GM18508 (cell line): ENCODE data around the gene HDHD3.
"Not testable (repeated sequence)": the region's sequence is repeated elsewhere in the genome, so short reads cannot be mapped to it uniquely, and the experiment has no call there.

Source experiments
- ATAC-seq: cut with Tn5 transposase; IDR thresholded peaks from one replicate; pipeline ENCODE4 v1.9.1; 2021; ENCODE audit warnings: moderate number of reproducible peaks; ENCODE audit not compliant: insufficient read depth, unreplicated experiment

The HDHD3 gene

GRCh38 chr9:113368348-113368981 is 8.3 kb downstream of the HDHD3 start:
- ATAC-seq, result no peak

- not testable (repeated sequence) for ATAC-seq
These were observed 11.1 kb downstream of the HDHD3 start for GRCh38 chr9:113365652-113366051.

DNA sequence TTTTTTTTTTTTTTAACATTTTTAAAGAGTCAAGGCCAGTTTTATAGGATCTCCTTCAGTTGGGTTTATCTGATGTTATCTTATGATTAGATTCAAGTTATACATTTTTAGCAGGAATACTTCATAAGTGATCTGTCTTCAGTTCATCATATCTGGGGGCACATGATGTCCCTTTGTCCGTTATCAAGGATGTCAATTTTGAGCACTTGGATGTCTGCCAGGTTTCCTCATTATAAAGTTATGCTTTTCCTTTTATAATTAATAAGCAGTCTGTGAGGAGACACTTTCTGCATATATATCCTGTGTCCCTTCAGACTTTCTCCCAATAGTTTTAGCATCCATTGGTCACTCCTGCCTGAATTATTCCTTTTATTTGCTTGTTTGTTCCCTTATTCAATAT is 11.8 kb downstream of the HDHD3 start:
- no peak for ATAC-seq

DNA sequence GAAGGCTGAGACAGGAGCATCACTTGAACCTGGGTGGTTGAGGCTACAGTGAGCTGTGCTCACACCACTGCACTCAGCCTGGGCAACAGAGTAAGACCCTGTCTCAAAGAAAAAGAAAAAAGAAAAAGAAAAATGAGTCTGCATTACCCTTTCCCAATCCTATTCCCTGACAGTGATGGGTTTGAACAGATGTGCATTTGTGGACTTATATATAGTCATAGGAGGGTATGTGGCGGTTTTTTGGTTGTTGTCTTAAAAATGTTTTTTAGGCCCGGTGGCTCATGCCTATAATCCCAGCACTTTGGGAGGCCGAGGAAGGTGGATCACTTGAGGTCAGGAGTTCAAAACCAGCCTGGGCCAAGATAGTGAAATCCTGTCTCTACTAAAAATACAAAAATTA is 13.4 kb downstream of the HDHD3 start:
- ATAC-seq, result no peak

- ATAC-seq, result no peak
These were observed 15.3 kb downstream of the HDHD3 start for GRCh38 chr9:113361304-113362018.

- no peak for ATAC-seq
These were observed 16.4 kb downstream of the HDHD3 start for GRCh38 chr9:113360242-113360842.

DNA sequence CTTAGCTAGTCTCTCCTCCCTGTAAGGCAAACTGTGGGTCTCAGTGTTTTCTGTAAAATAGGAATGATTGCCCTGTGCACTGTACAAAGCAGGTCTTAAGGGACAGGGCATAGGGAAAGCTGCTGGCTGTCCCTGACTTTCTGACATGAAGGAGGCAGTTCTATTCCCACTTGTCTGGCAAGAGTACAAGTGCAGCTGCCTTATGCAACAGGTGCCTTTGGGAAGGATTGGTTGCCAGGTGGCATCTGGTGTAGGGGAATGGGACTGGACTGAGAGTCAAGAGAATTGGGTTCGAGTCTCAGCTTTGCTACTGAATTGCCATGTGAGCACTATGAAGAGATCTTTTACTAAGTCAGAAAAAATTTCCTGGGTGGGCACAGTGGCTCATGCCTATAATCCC is 17.4 kb downstream of the HDHD3 start:
- ATAC-seq, result no peak

- ATAC-seq, result no peak
These were observed 20.0 kb downstream of the HDHD3 start for GRCh38 chr9:113356686-113357292.

DNA sequence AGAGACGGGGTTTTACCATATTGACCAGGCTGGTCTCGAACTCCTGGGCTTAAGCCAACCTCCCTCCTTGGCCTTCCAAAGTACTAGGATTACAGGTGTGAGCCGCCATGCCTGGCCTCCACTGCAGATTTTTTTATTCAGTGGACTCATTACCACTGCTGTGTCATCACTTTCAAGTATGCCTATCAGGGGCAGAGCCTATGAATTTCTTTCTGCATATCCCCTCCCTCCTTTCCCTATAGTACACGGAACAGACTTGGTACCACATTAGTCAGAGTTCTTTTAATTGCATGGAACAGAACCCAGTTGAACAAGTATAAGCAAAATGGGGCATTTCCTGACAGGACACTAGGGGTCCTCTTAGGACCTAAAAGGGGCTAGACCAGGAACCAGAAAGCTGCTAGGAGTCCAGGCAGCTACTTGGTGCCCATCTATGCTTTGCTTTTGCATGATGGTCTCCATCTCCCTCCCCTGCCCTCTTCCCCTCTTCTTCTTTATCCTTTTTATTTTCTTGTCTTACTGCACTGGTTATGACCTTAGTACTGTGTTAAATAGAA is 21.7 kb downstream of the HDHD3 start:
- no peak for ATAC-seq

- no peak for ATAC-seq
These were observed 24.4 kb downstream of the HDHD3 start for GRCh38 chr9:113352411-113352810.

- no peak for ATAC-seq
These were observed 24.8 kb downstream of the HDHD3 start for GRCh38 chr9:113352006-113352405.

GRCh38 chr9:113350937-113351336 is 25.8 kb downstream of the HDHD3 start:
- ATAC-seq, result no peak

- no peak for ATAC-seq
These were observed 26.6 kb downstream of the HDHD3 start for GRCh38 chr9:113350107-113350661.

- ATAC-seq, result no peak
These were observed 27.2 kb downstream of the HDHD3 start, which contains the start of gene BSPRY for GRCh38 chr9:113349445-113350094. BSPRY (plus strand) TSS chr9:113349541; CDS start chr9:113349580, 39 bp downstream.

- ATAC-seq, result no peak
These were observed 27.7 kb downstream of the HDHD3 start for GRCh38 chr9:113349066-113349444.

GRCh38 chr9:113348437-113348836 is 28.3 kb downstream of the HDHD3 start:
- no peak for ATAC-seq

DNA sequence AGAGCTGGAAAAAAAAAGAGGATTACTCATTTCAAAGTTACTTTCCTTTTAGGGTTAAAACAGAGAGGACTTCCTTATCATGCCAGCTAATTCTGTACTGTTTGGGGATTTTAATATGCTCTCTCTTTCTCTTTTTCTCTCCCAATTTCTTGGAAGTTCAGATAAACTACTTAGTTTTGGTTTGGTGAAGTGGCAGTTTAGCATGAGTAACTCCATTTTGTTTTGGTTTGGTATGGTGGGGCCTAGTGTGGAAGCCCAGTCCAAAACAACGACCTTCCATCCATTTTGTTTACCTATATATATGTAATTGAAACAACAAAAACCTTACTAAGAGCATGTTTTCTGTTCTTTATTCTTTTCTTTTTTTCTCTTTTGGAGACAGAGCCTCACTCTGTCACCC is 31.1 kb downstream of the HDHD3 start:
- no peak for ATAC-seq

GRCh38 chr9:113345190-113345589 is 31.6 kb downstream of the HDHD3 start:
- ATAC-seq, result no peak

DNA sequence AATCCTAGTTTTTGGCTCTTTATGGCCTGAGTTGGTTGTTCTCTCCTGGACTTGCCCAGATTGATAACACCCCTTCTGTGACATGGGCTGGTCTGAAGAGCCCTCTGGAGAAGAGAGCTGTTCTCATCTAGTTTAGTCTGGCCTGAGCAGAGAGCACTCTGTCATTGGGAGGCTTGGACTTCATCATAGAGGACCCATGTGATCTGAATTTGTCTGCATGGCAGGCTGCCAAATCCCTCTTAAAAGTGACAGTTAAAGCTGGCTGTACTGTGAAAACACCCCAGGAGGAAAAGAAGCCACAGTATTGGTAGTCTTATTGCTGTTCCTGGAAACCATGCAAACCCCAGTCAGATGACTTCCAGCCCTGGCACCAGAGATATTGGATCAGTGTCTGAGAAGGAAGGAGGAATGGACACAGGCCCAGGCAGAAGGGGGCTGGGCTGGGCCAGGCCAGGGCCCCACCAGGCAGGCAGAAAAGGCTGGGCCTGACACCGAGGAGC is 33.0 kb downstream of the HDHD3 start:
- no peak for ATAC-seq
